HepG2 (cell line): ENCODE results near the gene SPP2.

Experiments
- CTCF ChIP-seq: sonication (generic); formaldehyde crosslinking; IDR thresholded peaks from 2 replicates; pipeline ENCODE4 v1.5.0; 2020; ENCODE audit warnings: mild to moderate bottlenecking, missing genetic modification reagents, moderate library complexity
- EZH2 ChIP-seq: conservative IDR thresholded peaks from 2 replicates; pipeline ENCODE4 v1.6.1; 2012; ENCODE audit warnings: mild to moderate bottlenecking, low read depth, low read length, moderate library complexity
- HIVEP1 ChIP-seq: sonication (generic); formaldehyde crosslinking; IDR thresholded peaks from 2 replicates; pipeline ENCODE4 v1.4.0; 2020; ENCODE audit warnings: mild to moderate bottlenecking, missing genetic modification reagents
- KAT2B ChIP-seq: fragments of 150-350 bp; IDR thresholded peaks from 2 replicates; pipeline ENCODE4 v1.6.1; 2014; ENCODE audit warnings: low read depth, low read length, borderline replicate concordance
- NKX3-1 ChIP-seq: sonication (generic); formaldehyde crosslinking; IDR thresholded peaks from 2 replicates; pipeline ENCODE4 v1.5.0; 2020; ENCODE audit warnings: missing genetic modification reagents
- SIN3B ChIP-seq: fragments of 150-350 bp; IDR thresholded peaks from 2 replicates; pipeline ENCODE4 v1.6.1; 2014; ENCODE audit warnings: low read length
- SMAD3 ChIP-seq: sonication (generic); formaldehyde crosslinking; IDR thresholded peaks from 2 replicates; pipeline ENCODE4 v1.4.0; 2020; ENCODE audit warnings: missing genetic modification reagents
- SMARCC2 ChIP-seq: fragments of 450-650 bp; IDR thresholded peaks from 2 replicates; pipeline ENCODE4 v1.6.1; 2017; ENCODE audit warnings: antibody characterized with exemption, mild to moderate bottlenecking
- ZNF530 ChIP-seq: sonication (generic); formaldehyde crosslinking; IDR thresholded peaks from 2 replicates; pipeline ENCODE4 v1.5.0; 2020; ENCODE audit warnings: low read depth, mild to moderate bottlenecking, missing genetic modification reagents
- ZNF614 ChIP-seq: IDR thresholded peaks from 2 replicates; pipeline ENCODE4 v1.6.1; 2018; ENCODE audit warnings: missing biosample characterization, missing genetic modification reagents, inconsistent platforms, borderline replicate concordance
- ZNF629 ChIP-seq: sonication (generic); formaldehyde crosslinking; conservative IDR thresholded peaks from 2 replicates; pipeline ENCODE4 v1.5.0; 2020; ENCODE audit warnings: missing genetic modification reagents

GRCh38 chr2:234078129-234078528, 27.6 kb downstream of the SPP2 start:
- no peak for TF ChIP-seq ZNF614 (CRISPR knock-in tag)
- no peak for TF ChIP-seq EZH2
- no peak for TF ChIP-seq ZNF530 (CRISPR knock-in tag)
- no peak for TF ChIP-seq SMAD3 (CRISPR knock-in tag)
- no peak for TF ChIP-seq SMARCC2
- no peak for TF ChIP-seq HIVEP1 (CRISPR knock-in tag)
- no peak for TF ChIP-seq NKX3-1 (CRISPR knock-in tag)
- TF ChIP-seq KAT2B: no peak
- no peak for TF ChIP-seq ZNF629 (CRISPR knock-in tag)
- TF ChIP-seq SIN3B: no peak
- TF ChIP-seq CTCF: no peak
